Stimulated activated CD4-positive, alpha-beta T cell treated with anti-CD3 and anti-CD28 coated beads, Interleukin-2, amount 100 ng/mL, for 4 hours (primary cell): ENCODE results near the gene LBX2.

ENCODE experiments used
- DNase-seq: peaks from one replicate; pipeline ENCODE4 v3.0.0-alpha.2; 2020; ENCODE audit warnings: low read depth

LBX2 gene

DNA sequence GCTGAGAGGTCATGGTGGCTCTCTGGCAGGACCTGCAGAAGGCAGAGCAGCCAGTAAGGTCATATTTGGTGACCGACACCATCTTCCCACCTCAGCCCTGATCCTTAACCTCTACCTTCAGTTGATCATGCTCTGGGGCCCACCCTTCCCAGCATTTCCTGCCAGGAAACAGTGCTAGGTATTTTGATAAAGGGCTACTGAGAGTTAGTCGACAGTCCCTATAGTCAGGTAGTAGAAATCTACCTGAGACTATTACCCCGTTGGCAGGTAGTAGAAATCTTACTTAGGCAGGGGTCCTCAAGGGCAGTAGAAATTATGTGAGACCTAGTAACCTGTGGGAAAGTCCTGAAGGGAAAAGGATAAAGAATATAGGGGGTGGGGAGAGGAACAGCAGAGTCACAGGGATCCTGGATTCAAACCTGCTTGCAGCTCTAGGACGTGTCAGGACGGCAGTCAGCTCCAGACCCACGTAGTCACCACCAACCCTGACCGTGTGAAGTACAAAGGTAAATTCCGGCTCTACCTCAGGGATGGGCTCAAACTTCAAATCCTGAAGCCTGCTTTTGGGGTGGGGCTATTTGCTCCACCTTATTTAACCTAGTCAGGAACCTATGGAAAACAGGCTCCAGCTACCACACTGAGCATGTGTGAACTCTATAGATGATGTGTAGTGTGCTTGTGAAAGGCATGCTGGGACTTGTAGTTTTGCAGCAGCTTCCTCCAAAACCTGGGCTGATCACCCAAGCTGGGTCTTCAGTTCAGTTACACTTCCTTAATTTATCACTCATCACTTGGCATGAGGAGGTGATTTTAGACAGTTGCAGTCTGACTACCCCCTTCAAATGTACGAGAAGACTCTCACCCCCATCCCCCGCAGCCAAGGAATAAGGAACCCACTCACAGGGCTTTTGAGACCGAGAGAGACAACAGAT, 26.6 kb upstream of the LBX2 start, which contains the start of gene DQX1:
Gene DQX1, minus strand, starts transcription at position 515 of the 932 bp plus-strand sequence. Its CDS starts 502 bp downstream, at position 13.
- no peak for DNase-seq

DNA sequence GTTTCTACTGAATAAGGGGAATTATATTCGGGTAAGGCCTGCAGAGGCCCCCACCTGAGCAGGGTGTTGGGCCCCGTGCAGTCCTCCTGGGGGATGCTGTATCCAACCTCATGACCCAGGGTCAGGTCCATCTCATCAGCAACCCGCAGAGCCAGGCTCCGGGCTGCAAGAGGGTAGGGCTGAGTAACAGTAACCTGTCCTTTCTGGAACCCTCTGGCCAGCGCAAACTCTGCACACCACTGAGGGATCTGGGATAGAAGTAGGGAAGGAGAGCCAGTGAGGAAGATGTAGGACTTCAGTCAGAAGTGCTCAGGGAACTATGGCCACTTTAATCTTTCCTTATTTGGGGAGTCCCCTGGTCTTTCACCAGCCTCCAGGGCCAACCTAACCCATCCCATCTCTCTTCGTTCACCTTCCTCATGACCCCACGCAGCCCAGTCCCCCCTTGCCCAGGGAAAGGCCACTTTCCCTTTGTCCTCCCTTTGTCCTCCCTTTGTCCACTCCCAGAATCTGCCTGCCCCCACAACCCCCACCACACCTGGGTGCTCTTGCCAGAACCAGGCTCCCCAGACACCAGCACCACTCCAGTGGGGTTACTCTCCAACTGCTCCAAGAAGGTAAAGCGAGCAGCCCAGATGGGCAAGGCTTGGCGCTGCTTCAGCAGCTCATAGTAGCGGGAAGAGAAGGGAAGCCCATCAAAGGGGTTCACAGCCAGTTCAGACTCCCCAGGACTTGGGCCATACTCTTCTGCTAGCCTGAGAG, 25.7 kb upstream of the LBX2 start:
- no peak for DNase-seq

- DNase-seq: no peak
Observed at GRCh38 chr2:74524005-74524404, 24.6 kb upstream of the LBX2 start.

DNA sequence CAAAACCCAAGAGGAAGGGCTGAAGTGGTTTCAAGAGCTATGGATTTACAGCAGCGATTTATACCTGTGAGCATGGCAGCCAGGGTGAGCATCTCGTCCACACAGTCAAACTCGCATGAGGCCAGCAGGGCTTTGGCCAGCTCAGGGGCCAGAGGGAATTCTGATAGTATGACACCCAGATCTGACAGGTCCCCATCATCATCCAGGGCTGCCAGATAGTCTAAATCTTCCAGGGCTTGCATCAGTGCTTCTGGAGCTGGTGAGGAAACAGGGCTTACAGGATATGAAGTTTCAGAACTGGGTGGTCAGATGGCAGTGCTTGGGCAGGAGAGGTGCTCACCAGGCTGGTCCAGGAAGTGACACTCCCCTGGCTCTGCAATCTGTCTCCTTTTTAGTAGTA, 23.1 kb upstream of the LBX2 start:
- no peak for DNase-seq

GRCh38 chr2:74516650-74517049, 17.2 kb upstream of the LBX2 start:
- no peak for DNase-seq

GRCh38 chr2:74515981-74516633, 16.7 kb upstream of the LBX2 start:
- DNase-seq: peak; percentile 69

- no peak for DNase-seq
Observed at GRCh38 chr2:74515271-74515980, 16.0 kb upstream of the LBX2 start.

- no peak for DNase-seq
Observed at GRCh38 chr2:74514368-74515270, 15.2 kb upstream of the LBX2 start, which contains the start of gene TLX2. Gene TLX2 (plus strand): TSS chr2:74514450. CDS start chr2:74514807, 357 bp downstream.

GRCh38 chr2:74513605-74514367, 14.4 kb upstream of the LBX2 start:
- DNase-seq: no peak

DNA sequence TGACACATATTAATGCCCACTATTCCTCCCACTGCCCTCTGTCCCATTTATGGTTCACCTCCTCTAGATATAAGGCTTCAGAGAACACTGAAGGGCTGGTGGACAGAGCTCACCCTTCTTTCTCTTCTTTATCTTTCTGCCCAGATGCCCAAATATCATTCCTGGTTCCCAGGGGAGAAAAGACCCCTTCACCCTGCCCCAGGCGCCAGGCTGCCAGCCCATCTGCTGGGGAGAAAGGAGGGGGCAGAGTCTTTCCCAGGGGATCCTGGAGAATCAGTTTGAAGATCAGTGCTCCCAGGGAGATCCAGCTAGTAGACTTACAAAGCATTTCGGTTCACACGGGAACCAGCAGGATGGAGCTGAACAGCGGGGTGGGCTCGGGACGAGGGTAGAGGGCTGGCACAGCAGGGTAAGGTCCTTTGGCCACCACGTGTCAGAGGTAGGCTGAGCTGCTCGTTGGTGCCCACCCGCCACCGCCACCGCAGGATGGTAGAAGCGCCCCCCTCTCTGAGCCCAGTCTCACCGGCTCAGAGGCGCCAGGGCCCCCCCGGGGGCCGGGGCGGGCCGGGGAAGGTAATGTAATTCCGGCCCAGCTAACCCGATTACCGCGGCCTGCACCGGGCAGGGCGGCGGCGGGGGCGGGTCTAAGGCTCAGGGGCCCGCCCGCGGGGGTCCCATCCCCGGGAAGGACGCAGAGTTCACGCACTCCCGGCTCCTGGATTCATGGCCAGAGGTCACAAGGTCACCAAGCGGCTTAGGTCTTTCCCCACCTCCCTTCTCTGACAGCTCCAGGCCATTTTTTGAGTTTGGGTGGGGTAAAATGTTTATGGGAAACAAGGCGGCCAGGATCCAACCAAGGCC, 13.6 kb upstream of the LBX2 start:
- DNase-seq: no peak

DNA sequence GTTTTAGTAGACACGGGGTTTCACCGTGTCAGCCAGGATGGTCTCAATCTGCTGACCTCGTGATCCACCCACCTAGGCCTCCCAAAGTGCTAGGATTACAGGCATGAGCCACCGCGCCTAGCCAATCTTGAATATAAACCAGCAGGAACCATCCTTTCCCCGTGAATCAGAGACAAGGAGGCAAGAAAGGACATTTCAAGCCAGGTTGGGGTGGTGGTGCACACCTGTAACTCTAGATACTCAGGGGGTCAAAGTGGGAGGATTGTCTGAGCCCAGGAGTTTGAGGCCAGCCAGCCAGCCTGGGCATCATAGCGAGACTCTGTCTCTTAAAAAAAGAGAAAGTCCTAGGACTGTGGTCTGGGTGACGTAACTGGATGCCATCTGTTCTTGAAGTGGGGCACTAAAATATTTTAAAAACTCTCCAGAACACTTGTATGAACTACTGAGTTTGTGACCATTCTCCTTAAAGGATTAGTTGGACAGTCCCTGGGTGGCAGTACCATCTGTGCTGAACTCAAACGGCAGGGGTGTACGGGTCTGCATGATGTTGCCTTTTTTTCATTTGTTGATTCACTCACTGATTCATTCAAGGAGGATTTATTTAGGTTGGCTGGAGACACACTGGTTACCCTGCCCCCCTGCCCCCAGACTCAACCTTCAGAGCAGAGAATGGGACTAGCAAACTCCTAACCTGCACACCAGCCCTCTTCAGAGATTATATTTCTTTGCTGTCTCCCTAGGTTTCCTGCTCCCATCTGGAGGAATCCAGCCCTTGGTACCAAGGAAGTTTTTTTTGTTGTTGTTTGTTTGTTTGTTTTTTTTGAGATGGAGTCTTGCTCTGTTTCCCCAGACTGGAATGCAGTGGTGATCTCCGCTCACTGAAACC, 11.9 kb upstream of the LBX2 start:
- no peak for DNase-seq

- no peak for DNase-seq
Observed at GRCh38 chr2:74510272-74510671, 10.9 kb upstream of the LBX2 start.

GRCh38 chr2:74507926-74508520, 8.6 kb upstream of the LBX2 start:
- DNase-seq: no peak

DNA sequence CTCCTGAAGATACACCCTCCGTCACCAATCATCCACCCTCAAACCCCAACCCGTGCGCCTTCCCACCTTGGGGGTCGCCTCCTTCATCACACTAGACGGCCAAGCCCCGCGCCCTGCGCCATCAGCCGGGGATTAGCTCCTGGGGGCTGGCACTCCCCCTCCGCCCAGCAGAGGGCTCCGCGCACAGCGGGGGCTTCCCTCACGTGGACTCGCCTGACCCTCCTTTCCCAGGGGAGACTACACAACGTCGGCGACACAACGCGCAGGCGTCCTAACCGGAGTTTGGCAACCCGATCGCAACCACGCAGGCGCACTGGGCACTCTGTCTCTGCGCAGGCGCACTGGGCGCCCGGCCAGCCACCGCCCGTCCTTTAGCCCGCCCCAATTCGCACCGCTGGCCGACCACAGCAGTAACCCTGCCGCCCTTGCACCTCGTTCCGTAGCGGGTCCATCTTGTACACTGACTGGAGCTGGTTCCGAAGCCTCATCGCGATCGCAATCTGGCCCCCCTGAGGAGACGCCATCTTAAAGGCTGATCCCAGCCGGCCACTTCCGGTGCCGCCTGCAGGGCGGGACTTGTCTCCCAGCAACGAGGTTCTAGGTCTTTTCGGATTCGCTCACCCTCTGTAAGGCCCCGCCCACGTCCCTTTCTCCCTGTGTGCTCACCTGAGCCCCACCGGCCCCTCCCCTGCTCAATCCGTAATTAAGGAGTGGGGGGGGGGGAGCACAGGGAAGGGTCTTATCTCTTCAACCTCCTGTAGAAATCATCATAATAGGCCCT, 7.9 kb upstream of the LBX2 start, which contains the start of gene PCGF1:
Gene PCGF1, minus strand, starts transcription at position 551 of the 781 bp plus-strand sequence. Its CDS starts 27 bp downstream, at position 524.
- DNase-seq: peak; percentile 99

GRCh38 chr2:74505448-74506246, 6.2 kb upstream of the LBX2 start:
- DNase-seq: no peak

DNA sequence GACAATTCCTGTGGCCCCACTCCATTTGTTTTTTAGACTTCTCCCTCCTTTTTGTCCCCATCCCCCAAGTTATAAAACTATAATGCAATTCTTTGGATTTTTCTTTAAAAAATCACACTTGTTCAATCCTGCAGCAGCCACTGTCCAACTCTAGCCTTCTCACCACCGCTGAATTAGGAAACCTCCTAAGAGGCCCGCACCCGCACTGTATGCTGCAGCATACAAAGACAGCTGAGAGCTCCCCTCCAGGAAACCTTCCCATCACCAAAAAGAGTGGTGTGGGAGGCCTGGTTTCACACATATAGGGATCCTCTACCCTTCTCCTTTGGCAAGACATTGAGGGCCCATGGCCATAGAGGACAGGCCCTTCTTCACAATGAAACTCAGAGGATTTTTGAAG, 5.2 kb upstream of the LBX2 start:
- no peak for DNase-seq
